Ammon's horn (tissue), 1 donor: ENCODE data around the gene ETS1.

Experiments
- DNase-seq: peaks from one replicate; pipeline ENCODE4 v3.0.0-alpha.2; 2016; ENCODE audit warnings: low spot score

ETS1 gene

GRCh38 chr11:128501632-128502549 lies 85.5 kb downstream of the ETS1 start:
- DNase-seq, result peak; percentile 80

DNA sequence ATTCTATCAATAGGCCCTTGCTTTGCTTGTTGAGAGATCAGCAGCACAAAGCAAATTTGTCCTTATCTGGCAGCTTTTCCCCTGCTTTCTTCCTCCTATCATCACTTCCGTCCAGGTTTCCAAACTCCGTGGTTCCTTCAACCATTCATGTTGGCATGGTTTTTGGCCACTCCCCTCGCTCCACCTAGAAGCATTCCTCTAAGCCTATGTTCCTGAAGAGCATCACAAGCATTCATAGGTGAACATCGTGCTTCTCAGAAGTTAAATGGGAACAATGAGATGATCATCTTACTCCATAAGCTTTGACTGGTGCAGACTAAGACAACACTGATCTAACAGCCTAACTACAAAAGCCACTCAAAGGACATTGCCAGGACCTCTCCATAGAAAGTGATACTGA lies 86.3 kb downstream of the ETS1 start:
- no peak for DNase-seq

DNA sequence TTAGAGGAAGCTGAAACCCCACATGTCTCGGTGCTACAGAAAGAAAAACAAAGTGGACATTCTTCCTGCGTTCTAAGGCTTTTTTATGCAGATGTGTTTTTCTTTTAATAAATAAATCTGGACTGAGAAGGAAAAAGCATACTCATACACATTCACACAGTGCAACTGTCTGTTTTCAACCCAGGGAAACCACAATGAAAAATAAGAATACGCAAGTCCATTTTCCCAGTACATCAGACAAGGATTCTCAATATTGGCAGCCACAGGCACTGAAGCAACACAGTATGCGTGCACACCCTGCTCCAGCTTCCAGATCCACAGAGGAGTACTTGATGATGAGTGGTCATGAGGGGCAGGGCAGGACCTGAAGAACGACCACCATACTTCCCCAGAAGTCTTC lies 86.9 kb downstream of the ETS1 start:
- DNase-seq, result no peak

GRCh38 chr11:128499613-128500253 lies 87.6 kb downstream of the ETS1 start:
- DNase-seq, result no peak

DNA sequence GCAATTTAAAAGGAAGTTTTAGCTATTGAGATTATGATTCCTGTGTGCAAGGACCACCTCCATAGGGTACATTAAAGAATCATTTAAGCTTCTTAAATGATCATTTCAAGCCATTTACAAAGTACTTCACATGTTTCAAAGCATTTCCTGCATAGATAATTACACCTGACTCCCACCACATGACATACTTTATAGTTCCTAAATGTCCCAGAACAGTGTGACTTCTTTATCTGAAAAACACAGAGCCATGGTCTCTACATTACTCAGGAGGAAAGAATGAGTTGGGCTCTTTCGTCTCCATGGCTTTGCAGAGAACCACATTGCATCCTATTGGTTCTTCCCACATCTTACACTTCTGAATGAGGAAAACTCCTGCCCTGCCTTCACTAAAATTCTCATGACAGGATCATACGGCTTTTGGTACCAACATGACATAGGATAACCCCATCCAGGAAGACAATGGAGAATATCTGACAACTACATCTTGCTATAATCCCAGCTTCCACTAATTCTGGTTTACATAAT lies 88.6 kb downstream of the ETS1 start:
- DNase-seq, result no peak

GRCh38 chr11:128497776-128498095 lies 89.6 kb downstream of the ETS1 start:
- DNase-seq, result no peak

- DNase-seq, result no peak
Observed at GRCh38 chr11:128497061-128497775, 90.1 kb downstream of the ETS1 start.

DNA sequence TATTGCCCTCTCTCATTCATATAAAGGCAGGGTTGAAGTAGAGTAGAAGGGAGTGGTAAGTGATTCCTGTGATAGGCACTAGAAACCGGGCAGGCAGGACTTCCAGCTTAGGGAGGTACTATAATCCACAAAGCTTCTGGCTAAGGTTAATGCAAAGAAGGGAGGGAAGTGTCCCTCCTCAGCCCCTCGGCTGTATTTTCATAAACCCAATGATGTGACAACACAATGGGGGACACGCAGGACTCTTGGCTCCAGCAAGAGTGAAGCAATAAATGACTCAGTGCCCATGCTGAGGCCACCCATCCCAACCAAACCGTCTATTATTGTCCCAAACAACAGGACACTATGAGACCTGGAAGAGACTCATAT lies 90.7 kb downstream of the ETS1 start:
- no peak for DNase-seq

- no peak for DNase-seq
Observed at GRCh38 chr11:128496249-128496648, 91.1 kb downstream of the ETS1 start.

DNA sequence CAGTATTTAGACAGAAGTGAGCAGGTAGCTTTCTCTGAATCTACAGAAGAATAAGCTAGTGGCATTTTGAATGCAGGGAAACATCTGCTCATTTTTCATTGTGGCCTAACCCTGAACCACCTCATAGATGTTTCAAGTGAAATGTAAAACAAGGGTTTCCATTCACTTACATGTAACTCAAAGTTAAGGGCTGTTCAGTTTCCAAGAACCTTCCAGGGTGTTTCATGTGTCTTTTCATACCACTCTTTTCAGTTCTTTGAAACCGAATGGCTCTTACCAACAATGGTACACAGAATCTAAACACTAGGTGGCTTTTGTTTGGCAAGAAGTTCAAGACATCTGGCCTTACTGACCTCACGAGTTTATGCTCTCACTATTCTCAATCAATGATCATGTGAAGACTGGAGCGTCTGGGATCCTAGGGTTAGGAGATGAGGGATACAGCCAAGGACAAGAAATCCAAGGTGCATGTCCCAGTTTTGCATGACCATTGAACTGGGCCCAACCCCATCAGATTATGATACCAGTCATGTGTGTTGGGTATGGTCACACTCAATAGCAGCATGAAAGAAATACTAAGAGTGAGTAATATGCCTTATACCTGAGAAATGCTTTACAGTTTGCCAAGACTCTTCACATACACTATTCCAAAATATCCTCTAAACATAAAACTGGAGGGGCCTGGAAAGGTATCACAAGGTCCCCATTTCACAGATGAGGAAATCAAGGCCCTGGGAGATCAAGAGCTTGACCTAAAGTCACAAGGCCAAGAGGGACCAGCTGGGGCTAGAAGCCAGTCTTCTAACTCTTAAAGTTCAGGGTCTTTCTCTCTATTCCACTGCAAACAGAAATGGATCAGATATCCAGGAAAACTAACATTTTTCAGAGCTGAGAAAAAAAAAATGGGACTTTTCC lies 92.7 kb downstream of the ETS1 start:
- no peak for DNase-seq

GRCh38 chr11:128493570-128493965 lies 93.8 kb downstream of the ETS1 start:
- no peak for DNase-seq

DNA sequence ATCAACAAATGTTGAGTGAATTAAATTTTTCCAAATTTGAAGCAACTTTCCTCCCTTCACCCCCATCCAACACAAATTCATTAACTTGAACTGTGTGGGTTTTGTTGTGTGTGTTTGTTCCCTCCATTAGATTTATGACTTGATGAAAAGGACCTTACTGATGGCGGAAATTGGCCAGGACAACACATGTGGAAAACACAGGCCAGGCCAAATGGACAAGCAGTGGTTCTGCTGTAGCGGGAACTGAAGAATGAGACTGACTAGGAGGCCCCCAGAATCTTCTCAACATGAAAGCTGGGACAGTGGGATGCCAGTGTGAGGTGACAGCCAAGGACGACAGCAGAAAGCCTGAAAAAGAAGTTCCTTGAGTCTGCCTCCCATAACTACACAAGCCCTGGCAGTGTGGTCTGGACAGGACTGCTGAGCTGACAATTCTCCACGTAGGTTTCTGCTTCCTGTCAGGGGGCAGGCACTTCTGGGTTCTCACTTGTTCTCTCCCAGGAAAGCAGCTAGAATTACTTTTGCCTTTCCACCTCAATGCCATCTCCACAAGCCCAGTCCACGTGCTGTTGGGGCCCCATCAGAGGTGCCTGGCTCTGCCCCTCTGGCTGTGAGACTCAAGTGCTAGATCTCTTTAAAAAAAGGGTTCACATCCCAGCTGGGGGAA lies 94.3 kb downstream of the ETS1 start:
- peak; percentile 24 for DNase-seq

DNA sequence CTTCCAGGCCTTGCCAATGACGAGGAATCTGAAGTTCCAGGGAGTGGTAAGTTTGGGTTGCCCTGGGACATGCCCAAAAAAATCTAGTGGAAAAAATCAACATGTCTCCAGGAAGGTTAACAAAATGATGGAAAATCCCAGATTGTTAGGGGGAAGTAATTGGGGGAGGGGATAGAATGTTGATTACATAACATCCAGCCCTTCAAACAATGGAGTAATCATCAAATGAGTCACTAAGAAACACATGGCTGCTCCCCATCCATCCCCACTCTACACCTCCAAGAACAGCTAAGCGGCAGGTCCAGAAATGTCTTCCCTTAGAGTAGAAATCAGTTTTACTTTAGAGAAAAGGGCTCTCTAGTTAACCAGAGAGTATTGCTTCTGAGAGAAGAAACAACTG lies 94.9 kb downstream of the ETS1 start:
- DNase-seq, result no peak

- DNase-seq, result no peak
Observed at GRCh38 chr11:128491195-128491936, 96.0 kb downstream of the ETS1 start.

DNA sequence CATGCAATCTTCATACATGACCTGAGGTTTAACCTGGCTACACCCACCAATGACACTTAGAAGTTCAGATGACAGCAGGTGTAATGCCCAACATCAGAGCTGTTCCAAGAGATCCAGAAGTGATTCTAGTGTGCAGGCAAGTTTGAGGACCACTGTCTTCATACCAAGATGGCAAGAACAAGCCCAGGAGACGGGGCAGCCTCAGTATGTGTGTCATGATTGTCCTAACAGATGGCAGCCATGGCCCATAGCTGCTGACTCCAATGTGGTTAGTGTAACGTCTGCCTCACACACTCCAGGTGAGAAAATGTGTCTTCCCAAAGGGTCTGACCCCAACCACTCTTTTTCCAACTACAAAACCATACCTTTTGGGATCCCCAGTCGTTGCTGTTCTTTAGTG lies 97.3 kb downstream of the ETS1 start:
- DNase-seq, result no peak

GRCh38 chr11:128488471-128488870 lies 98.9 kb downstream of the ETS1 start:
- DNase-seq, result no peak

DNA sequence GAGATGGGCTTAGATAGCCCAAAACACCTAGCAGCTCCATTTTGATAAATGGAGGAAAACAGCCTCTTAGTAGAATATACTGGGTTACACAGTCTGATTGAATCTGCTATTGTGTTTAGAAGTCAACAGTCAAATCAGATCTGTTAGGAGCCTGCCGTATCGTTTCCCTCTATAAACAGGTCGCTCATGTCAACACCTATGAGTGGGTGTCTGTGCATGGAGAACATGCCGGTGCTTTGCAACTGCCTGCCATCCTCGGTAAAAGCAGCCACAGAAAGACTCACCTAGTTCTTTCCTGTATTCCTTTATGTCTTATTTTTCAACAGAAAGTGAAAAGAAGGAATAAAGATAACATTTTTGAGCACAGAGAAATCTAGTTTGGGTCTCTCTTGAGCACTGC lies 99.4 kb downstream of the ETS1 start:
- no peak for DNase-seq

- no peak for DNase-seq
Observed at GRCh38 chr11:128484172-128484571, 103.2 kb downstream of the ETS1 start.

GRCh38 chr11:128483211-128483788 lies 104.1 kb downstream of the ETS1 start:
- DNase-seq, result peak; percentile 32
